Stimulated activated naive CD8-positive, alpha-beta T cell treated with anti-CD3 and anti-CD28 coated beads, Interleukin-15, Interleukin-2, amounts not matched to agents 100 ng/mL and 50 ng/mL, for 24 hours (primary cell): ENCODE data around the gene GSTK1.

Experiments
- H3K27ac Mint-ChIP-seq: one replicate; pipeline ENCODE4 v1.8.0; 2021; ENCODE audit warnings: mild to moderate bottlenecking, mixed read lengths
- H3K27me3 Mint-ChIP-seq: one replicate; pipeline ENCODE4 v1.8.0; 2021; ENCODE audit warnings: mixed read lengths
- H3K36me3 Mint-ChIP-seq: one replicate; pipeline ENCODE4 v1.8.0; 2021; ENCODE audit warnings: low read depth, mixed read lengths
- H3K4me1 Mint-ChIP-seq: one replicate; pipeline ENCODE4 v1.8.0; 2021; ENCODE audit warnings: low read depth, mixed read lengths
- H3K4me3 Mint-ChIP-seq: one replicate; pipeline ENCODE4 v1.8.0; 2021; ENCODE audit warnings: mild to moderate bottlenecking, mixed read lengths
- H3K9me3 Mint-ChIP-seq: one replicate; pipeline ENCODE4 v1.8.0; 2021; ENCODE audit warnings: mixed read lengths

Gene GSTK1

GRCh38 chr7:143279186-143280098 is 16.2 kb downstream of the GSTK1 start:
- peak overlapping the region; percentile 93 for H3K27ac Mint-ChIP-seq
- no peaks in the 10 kb centered on the region for H3K27me3 Mint-ChIP-seq
- H3K4me3 Mint-ChIP-seq, result peak overlapping the region; percentile 82
- H3K9me3 Mint-ChIP-seq, result no peaks in the 10 kb centered on the region
- H3K4me1 Mint-ChIP-seq, result peaks cover 40% of the 10 kb centered on the region
- H3K36me3 Mint-ChIP-seq, result no peaks in the 10 kb centered on the region

- peaks cover 43% of the 10 kb centered on the region for H3K4me1 Mint-ChIP-seq
- H3K4me3 Mint-ChIP-seq, result peak overlapping the region; percentile 82
- no peaks in the 10 kb centered on the region for H3K36me3 Mint-ChIP-seq
- no peaks in the 10 kb centered on the region for H3K9me3 Mint-ChIP-seq
- no peaks in the 10 kb centered on the region for H3K27me3 Mint-ChIP-seq
- peak overlapping the region; percentile 93 for H3K27ac Mint-ChIP-seq
Measured at GRCh38 chr7:143280160-143280559, 16.9 kb downstream of the GSTK1 start.

- Mint-ChIP-seq H3K36me3 (no peaks in the 10 kb centered on the region), H3K4me3 (peak overlapping the region; percentile 82), H3K9me3 (no peaks in the 10 kb centered on the region), H3K4me1 (peaks cover 43% of the 10 kb centered on the region), H3K27ac (peak overlapping the region; percentile 93), H3K27me3 (no peaks in the 10 kb centered on the region)
Measured at GRCh38 chr7:143280566-143280965, 17.3 kb downstream of the GSTK1 start.

DNA sequence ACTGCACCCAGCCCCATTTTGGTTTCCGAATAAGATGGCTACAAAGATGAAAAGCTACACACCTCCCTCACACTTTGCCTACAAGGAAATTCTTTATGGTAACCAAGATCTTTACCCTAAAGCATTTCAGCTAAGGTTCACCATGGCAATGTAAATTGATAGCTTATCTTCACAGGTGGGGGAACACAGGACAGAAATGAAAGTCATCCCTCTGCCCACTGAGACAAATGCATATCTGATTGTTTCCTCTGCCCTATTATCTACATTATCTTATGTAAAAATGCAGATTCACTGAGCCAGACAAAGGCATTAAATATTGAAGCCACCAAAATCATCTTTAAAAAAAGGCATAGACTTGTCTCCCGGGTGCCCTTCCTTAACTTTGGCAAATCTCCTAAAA is 18.3 kb downstream of the GSTK1 start:
- H3K4me3 Mint-ChIP-seq, result no peak overlapping the region
- no peak overlapping the region for H3K27ac Mint-ChIP-seq
- H3K9me3 Mint-ChIP-seq, result no peaks in the 10 kb centered on the region
- H3K27me3 Mint-ChIP-seq, result no peaks in the 10 kb centered on the region
- no peaks in the 10 kb centered on the region for H3K36me3 Mint-ChIP-seq
- H3K4me1 Mint-ChIP-seq, result peaks cover 43% of the 10 kb centered on the region

- H3K4me1 Mint-ChIP-seq, result peaks cover 47% of the 10 kb centered on the region
- H3K4me3 Mint-ChIP-seq, result no peak overlapping the region
- H3K36me3 Mint-ChIP-seq, result no peaks in the 10 kb centered on the region
- H3K27ac Mint-ChIP-seq, result no peak overlapping the region
- no peaks in the 10 kb centered on the region for H3K27me3 Mint-ChIP-seq
- no peaks in the 10 kb centered on the region for H3K9me3 Mint-ChIP-seq
Measured at GRCh38 chr7:143282124-143282523, 18.9 kb downstream of the GSTK1 start.

- H3K4me3 Mint-ChIP-seq, result no peak overlapping the region
- H3K9me3 Mint-ChIP-seq, result no peaks in the 10 kb centered on the region
- peaks cover 56% of the 10 kb centered on the region for H3K4me1 Mint-ChIP-seq
- H3K36me3 Mint-ChIP-seq, result peaks cover 7% of the 10 kb centered on the region
- no peaks in the 10 kb centered on the region for H3K27me3 Mint-ChIP-seq
- no peak overlapping the region for H3K27ac Mint-ChIP-seq
Measured at GRCh38 chr7:143283381-143283780, 20.1 kb downstream of the GSTK1 start.

DNA sequence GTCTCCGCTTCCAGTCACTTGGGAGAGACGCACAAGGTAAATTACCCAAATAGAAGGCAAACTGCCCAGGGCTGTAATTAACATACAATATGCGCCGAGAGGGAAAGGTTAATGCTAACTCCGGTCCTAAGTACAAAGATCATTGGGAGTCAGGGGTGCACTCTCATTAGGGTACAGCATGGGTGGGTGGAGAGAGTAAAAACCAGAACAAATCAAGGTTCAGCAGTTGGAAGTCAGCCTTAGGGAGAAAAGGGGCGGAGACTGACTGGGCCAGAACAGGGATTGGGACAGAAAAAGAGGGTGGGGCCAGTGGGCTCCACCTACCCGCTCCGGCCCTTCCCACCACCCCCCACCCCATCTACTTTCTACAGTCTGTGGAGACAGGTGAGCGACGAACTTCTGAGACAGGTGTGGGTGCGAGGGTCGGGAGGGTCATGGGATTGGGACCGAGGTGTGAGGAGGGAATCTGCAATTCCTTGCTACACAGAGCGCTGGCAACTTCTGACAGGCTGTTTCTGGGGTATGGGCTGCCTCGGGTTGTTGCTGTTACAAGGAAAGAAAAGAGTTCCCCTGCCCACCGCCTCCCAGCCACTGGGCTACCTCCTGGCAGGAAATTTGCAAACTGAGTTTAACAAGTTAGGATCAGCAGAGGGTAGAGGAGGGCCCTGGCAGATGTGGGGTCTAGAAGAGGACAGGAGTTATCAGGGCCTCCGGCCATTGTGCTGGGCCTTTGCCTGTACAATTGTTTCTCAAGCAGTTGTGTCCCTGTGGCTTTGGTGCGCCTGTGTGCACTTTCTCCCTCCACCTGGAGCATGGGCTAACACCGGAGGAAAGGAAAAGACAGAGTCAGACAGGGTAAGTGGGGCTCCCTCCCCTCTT is 21.6 kb downstream of the GSTK1 start, which contains the start of gene TMEM139:
Gene TMEM139, plus strand, starts transcription at position 368 of the 879 bp plus-strand sequence. CDS start 1,000 bp downstream, outside the sequence.
- H3K4me3 Mint-ChIP-seq, result no peak within 1 kb of the TSS
- H3K27me3 Mint-ChIP-seq, result no peaks in the 10 kb centered on the region
- no peaks in the 10 kb centered on the region for H3K9me3 Mint-ChIP-seq
- peaks cover 18% of the 10 kb centered on the region for H3K36me3 Mint-ChIP-seq
- no peak within 1 kb of the TSS for H3K27ac Mint-ChIP-seq
- H3K4me1 Mint-ChIP-seq, result peaks cover 53% of the 10 kb centered on the region

DNA sequence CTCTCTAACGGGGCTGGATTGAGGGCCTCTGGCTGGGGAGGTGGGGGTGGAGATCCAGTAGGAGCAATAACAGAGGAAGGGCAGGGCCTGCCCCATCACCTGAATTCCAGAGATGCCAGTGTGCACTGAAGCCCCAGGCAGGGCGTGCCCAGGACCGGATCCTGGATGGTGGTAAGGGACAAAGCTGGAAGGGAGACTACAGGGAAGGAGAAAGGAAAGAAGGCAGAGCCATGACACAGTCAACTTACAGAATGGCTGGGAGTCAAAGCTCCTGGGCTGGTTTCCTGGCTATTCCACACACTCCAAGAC is 22.2 kb downstream of the GSTK1 start:
- Mint-ChIP-seq H3K4me1 (peaks cover 53% of the 10 kb centered on the region), H3K27me3 (no peaks in the 10 kb centered on the region), H3K27ac (no peak overlapping the region), H3K36me3 (peaks cover 24% of the 10 kb centered on the region), H3K9me3 (no peaks in the 10 kb centered on the region), H3K4me3 (no peak overlapping the region)

- Mint-ChIP-seq H3K36me3 (peaks cover 30% of the 10 kb centered on the region), H3K4me3 (no peak overlapping the region), H3K9me3 (no peaks in the 10 kb centered on the region), H3K27me3 (no peaks in the 10 kb centered on the region), H3K4me1 (peaks cover 54% of the 10 kb centered on the region), H3K27ac (no peak overlapping the region)
Measured at GRCh38 chr7:143285806-143286521, 22.7 kb downstream of the GSTK1 start.

- Mint-ChIP-seq H3K36me3 (peaks cover 35% of the 10 kb centered on the region), H3K27me3 (no peaks in the 10 kb centered on the region), H3K4me1 (peaks cover 58% of the 10 kb centered on the region), H3K4me3 (no peak overlapping the region), H3K9me3 (no peaks in the 10 kb centered on the region), H3K27ac (no peak overlapping the region)
Measured at GRCh38 chr7:143286522-143286890, 23.3 kb downstream of the GSTK1 start.

- Mint-ChIP-seq H3K9me3 (no peaks in the 10 kb centered on the region), H3K4me3 (peak overlapping the region; percentile 95), H3K36me3 (peaks cover 44% of the 10 kb centered on the region), H3K4me1 (peaks cover 62% of the 10 kb centered on the region), H3K27me3 (no peaks in the 10 kb centered on the region), H3K27ac (peak overlapping the region; percentile 91)
Measured at GRCh38 chr7:143287339-143287934, 24.2 kb downstream of the GSTK1 start.

DNA sequence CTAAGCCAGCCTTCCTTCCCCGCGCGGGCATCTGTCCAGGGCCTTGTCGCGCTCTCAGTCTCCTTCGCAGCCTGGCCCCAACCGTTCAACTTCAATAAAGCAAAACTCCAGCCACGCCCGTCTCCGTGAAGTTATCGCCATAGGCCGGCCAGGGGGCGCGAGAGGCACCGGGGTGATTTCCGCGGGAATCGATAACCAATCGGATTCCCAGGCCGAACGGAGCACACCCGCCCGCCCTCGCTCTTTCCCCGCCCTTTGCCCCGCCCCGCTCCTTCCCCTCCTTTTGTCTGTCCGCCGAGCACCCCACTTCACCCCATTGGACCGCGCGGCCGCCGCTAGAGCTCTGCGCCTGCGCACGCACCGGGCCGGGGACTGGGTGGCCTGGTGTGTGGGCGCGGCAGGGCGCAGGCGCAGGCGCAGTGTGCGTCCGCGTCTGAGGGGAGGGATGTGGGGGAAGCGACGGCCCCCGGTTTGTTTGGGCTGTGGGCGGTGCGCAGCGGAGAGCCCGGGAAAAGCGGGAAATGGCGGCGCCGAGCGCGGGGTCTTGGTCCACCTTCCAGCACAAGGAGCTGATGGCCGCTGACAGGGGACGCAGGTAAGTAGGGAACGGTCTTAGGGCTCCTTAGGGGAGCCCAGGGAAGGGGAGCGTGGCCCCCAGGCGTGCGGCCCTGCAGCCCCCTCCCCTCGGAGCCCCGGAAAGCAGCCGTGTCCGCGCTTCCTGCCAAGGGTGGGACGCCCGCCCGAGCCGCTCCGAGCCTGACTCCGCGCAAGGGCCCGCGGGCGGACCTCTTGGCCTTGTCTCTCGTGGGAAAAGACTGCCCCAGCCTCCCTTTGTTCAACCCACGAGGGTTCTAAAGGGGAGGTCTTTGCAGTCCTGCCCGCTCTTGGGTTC is 24.9 kb downstream of the GSTK1 start, which contains the start of gene CASP2:
Gene CASP2, plus strand, starts transcription at position 417 of the 892 bp plus-strand sequence. Its CDS starts 105 bp downstream, at position 522.
- Mint-ChIP-seq H3K9me3 (no peaks in the 10 kb centered on the region), H3K27me3 (no peaks in the 10 kb centered on the region), H3K27ac (peak within 1 kb of the TSS; percentile 96), H3K4me1 (peaks cover 62% of the 10 kb centered on the region), H3K36me3 (peaks cover 51% of the 10 kb centered on the region), H3K4me3 (peak within 1 kb of the TSS; percentile 95)

GRCh38 chr7:143288836-143289235 is 25.6 kb downstream of the GSTK1 start:
- peak overlapping the region; percentile 96 for H3K27ac Mint-ChIP-seq
- H3K27me3 Mint-ChIP-seq, result no peaks in the 10 kb centered on the region
- no peaks in the 10 kb centered on the region for H3K9me3 Mint-ChIP-seq
- H3K4me3 Mint-ChIP-seq, result peak overlapping the region; percentile 95
- H3K36me3 Mint-ChIP-seq, result peaks cover 58% of the 10 kb centered on the region
- peaks cover 61% of the 10 kb centered on the region for H3K4me1 Mint-ChIP-seq
